GM23338 (cell line): ENCODE results near the gene DHX32.
"Not testable (repeated sequence)": the region's sequence is repeated elsewhere in the genome, so short reads cannot be mapped to it uniquely, and the experiment has no call there.

ENCODE experiments used
- CREB1 ChIP-seq: fragments of 250-450 bp; sonication (Bioruptor Pico); IDR thresholded peaks from 2 replicates; pipeline ENCODE4 v1.5.0; 2020; ENCODE audit warnings: low read depth, mild to moderate bottlenecking, moderate library complexity
- CTCF ChIP-seq, 2 experiments: fragments of 200-600 bp in 1 of 2; sonication (generic) in 1 of 2; conservative IDR thresholded peaks; 2 replicates each; pipeline versions ENCODE4 v1.5.1 to v1.6.1; 2016 to 2017; ENCODE audit warnings: antibody characterized with exemption in 2 of 2, low read depth in 2 of 2, mild to moderate bottlenecking in 2 of 2, moderate library complexity in 1 of 2
- EZH2 ChIP-seq: fragments of 200-600 bp; sonication (generic); IDR thresholded peaks from one replicate; pipeline ENCODE4 v1.8.0; 2017; ENCODE audit warnings: antibody characterized with exemption, mild to moderate bottlenecking, low read depth; ENCODE audit not compliant: unreplicated experiment
- EZH2phosphoT487 ChIP-seq: fragments of 200-600 bp; sonication (generic); IDR thresholded peaks from one replicate; pipeline ENCODE4 v1.8.1; 2018; ENCODE audit warnings: antibody characterized with exemption; ENCODE audit not compliant: unreplicated experiment
- JUNB ChIP-seq: IDR thresholded peaks from one replicate; pipeline ENCODE4 v1.6.1; 2016; ENCODE audit warnings: antibody characterized with exemption; ENCODE audit not compliant: unreplicated experiment
- NANOG ChIP-seq: IDR thresholded peaks from 2 replicates; pipeline ENCODE4 v1.6.1; 2016; ENCODE audit warnings: antibody characterized with exemption, borderline replicate concordance
- POLR2AphosphoS5 ChIP-seq: IDR thresholded peaks from 2 replicates; pipeline ENCODE4 v1.6.1; 2016; ENCODE audit warnings: antibody characterized with exemption, low read depth
- REST ChIP-seq: IDR thresholded peaks from one replicate; pipeline ENCODE4 v1.6.1; 2018; ENCODE audit warnings: antibody characterized with exemption; ENCODE audit not compliant: unreplicated experiment
- ZNF114 ChIP-seq: fragments of 250-450 bp; sonication (Bioruptor Pico); IDR thresholded peaks from 2 replicates; pipeline ENCODE4 v1.5.0; 2020; ENCODE audit warnings: mild to moderate bottlenecking, moderate library complexity

GRCh38 chr10:125907598-125907997 lies 26.5 kb upstream of the DHX32 start:
- not testable (repeated sequence) for TF ChIP-seq CREB1 (CRISPR knock-in tag); CTCF (conservative IDR thresholded peaks at IDR 0.05; ENCODE audit: low read depth in 2 of 2); EZH2phosphoT487; POLR2AphosphoS5; JUNB; REST; EZH2; ZNF114 (CRISPR knock-in tag); NANOG
